AG09319 (cell line): ENCODE results near the gene ARHGAP42.

Source experiments
- DNase-seq: peaks from one replicate; pipeline ENCODE4 v3.0.0-alpha.2; 2010; ENCODE audit warnings: low read depth; ENCODE audit errors: extremely low read depth
- CTCF ChIP-seq: IDR thresholded peaks from 2 replicates; pipeline ENCODE4 v1.5.1; 2011; ENCODE audit warnings: low read depth, mild to moderate bottlenecking, inconsistent platforms, low read length, moderate library complexity

Gene ARHGAP42

GRCh38 chr11:100774859-100775258, 87.8 kb downstream of the ARHGAP42 start:
- no peak for DNase-seq
- no peak for TF ChIP-seq CTCF

- no peak for DNase-seq
- no peak for TF ChIP-seq CTCF
Measured at GRCh38 chr11:100776212-100776896, 89.3 kb downstream of the ARHGAP42 start.

- TF ChIP-seq CTCF, result no peak
- no peak for DNase-seq
Measured at GRCh38 chr11:100777103-100777502, 90.0 kb downstream of the ARHGAP42 start.

- TF ChIP-seq CTCF, result no peak
- DNase-seq, result no peak
Measured at GRCh38 chr11:100777736-100778135, 90.6 kb downstream of the ARHGAP42 start.

GRCh38 chr11:100778166-100778785, 91.2 kb downstream of the ARHGAP42 start:
- TF ChIP-seq CTCF, result no peak
- DNase-seq, result no peak

- no peak for DNase-seq
- TF ChIP-seq CTCF, result no peak
Measured at GRCh38 chr11:100780470-100780869, 93.4 kb downstream of the ARHGAP42 start.

- TF ChIP-seq CTCF, result no peak
- DNase-seq, result no peak
Measured at GRCh38 chr11:100785148-100785983, 98.3 kb downstream of the ARHGAP42 start.
